H9 (cell line): ENCODE results near the gene USP9X. TPM values are rescaled to one million over a fixed set of nuclear protein-coding genes. Genes with fewer than 3 reads are reported as not detected.
A peak's percentile ranks its signal among the peaks of the same experiment; 100 is the strongest.

ENCODE experiments used
- DNase-seq: peaks from one replicate; pipeline ENCODE4 v3.0.0-alpha.2; 2017
- H2AFZ ChIP-seq: one replicate; pipeline ENCODE4 v1.6.1; 2013; ENCODE audit warnings: mild to moderate bottlenecking, low read length, control low read depth, moderate library complexity
- H2AK5ac ChIP-seq: 2 replicates; pipeline ENCODE4 v1.6.1; 2013; ENCODE audit warnings: low read length, control low read depth, mixed read lengths; ENCODE audit not compliant: insufficient read length
- H2BK120ac ChIP-seq: one replicate; pipeline ENCODE4 v1.6.1; 2013; ENCODE audit warnings: low read depth, mild to moderate bottlenecking, low read length, control low read depth, inconsistent platforms; ENCODE audit not compliant: poor library complexity, severe bottlenecking
- H2BK12ac ChIP-seq: 2 replicates; pipeline ENCODE4 v1.6.1; 2013; ENCODE audit warnings: low read length, control low read depth, mixed read lengths, low read depth; ENCODE audit not compliant: insufficient read length
- H2BK15ac ChIP-seq: 2 replicates; pipeline ENCODE4 v1.6.1; 2013; ENCODE audit warnings: low read depth, low read length, control low read depth
- H2BK20ac ChIP-seq: one replicate; pipeline ENCODE4 v1.6.1; 2013; ENCODE audit warnings: low read depth, mild to moderate bottlenecking, low read length, control low read depth, inconsistent platforms; ENCODE audit not compliant: poor library complexity, severe bottlenecking
- H2BK5ac ChIP-seq: 2 replicates; pipeline ENCODE4 v1.6.1; 2013; ENCODE audit warnings: low read length, control low read depth, mixed read lengths; ENCODE audit not compliant: insufficient read length
- H3K14ac ChIP-seq: 2 replicates; pipeline ENCODE4 v1.6.1; 2013; ENCODE audit warnings: low read length, control low read depth; ENCODE audit not compliant: insufficient read depth
- H3K18ac ChIP-seq: 2 replicates; pipeline ENCODE4 v1.6.1; 2013; ENCODE audit warnings: low read depth, mild to moderate bottlenecking, mixed read lengths, low read length, control low read depth; ENCODE audit not compliant: insufficient read length
- H3K23ac ChIP-seq: 2 replicates; pipeline ENCODE4 v1.6.1; 2013; ENCODE audit warnings: low read length, control low read depth, mixed read lengths, low read depth; ENCODE audit not compliant: insufficient read length
- H3K23me2 ChIP-seq: 2 replicates; pipeline ENCODE4 v1.6.1; 2013; ENCODE audit warnings: low read depth, mild to moderate bottlenecking, mixed read lengths, low read length, control low read depth; ENCODE audit not compliant: insufficient read length, poor library complexity, severe bottlenecking
- H3K27ac ChIP-seq: 2 replicates; pipeline ENCODE4 v1.5.1; 2013; ENCODE audit warnings: low read length, control low read depth, mixed read lengths, low read depth; ENCODE audit not compliant: insufficient read length
- H3K27me3 ChIP-seq: 2 replicates; pipeline ENCODE4 v1.6.1; 2013; ENCODE audit warnings: low read length, control low read depth, inconsistent platforms; ENCODE audit not compliant: insufficient read depth
- H3K4ac ChIP-seq: 2 replicates; pipeline ENCODE4 v1.6.1; 2013; ENCODE audit warnings: low read depth, mild to moderate bottlenecking, control low read depth, inconsistent platforms, low read length, moderate library complexity
- H3K4me1 ChIP-seq: 2 replicates; pipeline ENCODE4 v1.6.1; 2013; ENCODE audit warnings: low read length, control low read depth, inconsistent platforms; ENCODE audit not compliant: insufficient read depth
- H3K4me2 ChIP-seq: 2 replicates; pipeline ENCODE4 v1.6.1; 2013; ENCODE audit warnings: low read length, control low read depth, mixed read lengths; ENCODE audit not compliant: insufficient read length, insufficient read depth
- H3K56ac ChIP-seq: 2 replicates; pipeline ENCODE4 v1.6.1; 2013; ENCODE audit warnings: low read depth, mild to moderate bottlenecking, mixed read lengths, low read length, control low read depth; ENCODE audit not compliant: insufficient read length
- H3K79me1 ChIP-seq: 2 replicates; pipeline ENCODE4 v1.6.1; 2013; ENCODE audit warnings: low read depth, mild to moderate bottlenecking, moderate library complexity, low read length, control low read depth, inconsistent platforms; ENCODE audit not compliant: insufficient read depth, poor library complexity, severe bottlenecking
- H3K79me2 ChIP-seq: 2 replicates; pipeline ENCODE4 v1.6.1; 2013; ENCODE audit warnings: low read length, control low read depth, inconsistent platforms; ENCODE audit not compliant: insufficient read depth
- H3K9ac ChIP-seq: 2 replicates; pipeline ENCODE4 v1.6.1; 2013; ENCODE audit warnings: low read length, control low read depth, mixed read lengths; ENCODE audit not compliant: insufficient read length; ENCODE audit errors: extremely low read depth
- H3K9me3 ChIP-seq: one replicate; pipeline ENCODE4 v1.6.1; 2013; ENCODE audit warnings: low read depth, low read length, inconsistent platforms; ENCODE audit not compliant: control insufficient read depth
- H3T11ph ChIP-seq: one replicate; pipeline ENCODE4 v1.6.1; 2013; ENCODE audit warnings: mild to moderate bottlenecking, low read length, control low read depth, inconsistent platforms
- H4K20me1 ChIP-seq: one replicate; pipeline ENCODE4 v1.6.1; 2013; ENCODE audit not compliant: control insufficient read depth, insufficient read length, insufficient read depth
- H4K5ac ChIP-seq: 2 replicates; pipeline ENCODE4 v1.6.1; 2013; ENCODE audit warnings: low read depth, mild to moderate bottlenecking, mixed read lengths, low read length, control low read depth; ENCODE audit not compliant: insufficient read length
- H4K8ac ChIP-seq: replicated peaks from 2 replicates; pipeline ENCODE4 v1.6.1; 2013; ENCODE audit warnings: low read length, control low read depth, mixed read lengths, low read depth; ENCODE audit not compliant: insufficient read length
- H4K91ac ChIP-seq: 2 replicates; pipeline ENCODE4 v1.6.1; 2013; ENCODE audit warnings: low read depth, mild to moderate bottlenecking, moderate library complexity, mixed read lengths, low read length, control low read depth; ENCODE audit not compliant: insufficient read length
- H3K27ac Mint-ChIP-seq, 3 experiments: 2 replicates in 2 of 3; 3 replicates in 1 of 3; pipeline ENCODE4 v1.8.0; 2020 to 2021; ENCODE audit warnings: mixed read lengths in 3 of 3, mild to moderate bottlenecking in 1 of 3, moderate library complexity in 1 of 3
- H3K27me3 Mint-ChIP-seq: 2 replicates; pipeline ENCODE4 v1.8.0; 2021; ENCODE audit warnings: low read depth, mild to moderate bottlenecking, moderate library complexity, mixed read lengths
- H3K36me3 Mint-ChIP-seq, 3 experiments: 2 replicates in 2 of 3; 3 replicates in 1 of 3; pipeline ENCODE4 v1.8.0; 2020 to 2021; ENCODE audit warnings: low read depth in 3 of 3, mixed read lengths in 3 of 3; ENCODE audit not compliant: insufficient read depth in 1 of 3
- H3K4me1 Mint-ChIP-seq, 2 experiments: 2 replicates each; pipeline ENCODE4 v1.8.0; 2020; ENCODE audit warnings: mixed read lengths in 2 of 2
- H3K4me3 Mint-ChIP-seq, 2 experiments: 2 replicates in 1 of 2; 3 replicates in 1 of 2; pipeline ENCODE4 v1.8.0; 2020 to 2021; ENCODE audit warnings: mild to moderate bottlenecking in 2 of 2, mixed read lengths in 2 of 2, moderate library complexity in 1 of 2
- H3K9me3 Mint-ChIP-seq, 2 experiments: 2 replicates in 1 of 2; 3 replicates in 1 of 2; pipeline ENCODE4 v1.8.0; 2020; ENCODE audit warnings: mild to moderate bottlenecking in 2 of 2, mixed read lengths in 2 of 2, moderate library complexity in 1 of 2
- CTCF ChIP-seq: fragments of 200-600 bp; sonication (generic); conservative IDR thresholded peaks from 3 replicates; pipeline ENCODE4 v1.8.0; 2021; ENCODE audit warnings: antibody characterized with exemption, mild to moderate bottlenecking
- WGBS: extraction: QIAGEN DNeasy Blood & Tissue Kit; methylation state at CpG from one replicate; pipeline ENCODE4 v1.1.7; 2013; ENCODE audit warnings: missing lambda C conversion rate, low lambda C conversion rate, mixed read lengths; ENCODE audit not compliant: insufficient read length; ENCODE audit errors: extremely low coverage; 5-methylcytosine and 5-hydroxymethylcytosine counted together
- total RNA-seq: library from RNA; stranded (reverse); gene quantifications from 2 replicates; pipeline ENCODE4 v1.2.1, GENCODE V29; 2021

USP9X gene
- total RNA-seq, 1 experiment from 2014 or later = 284 TPM

DNA sequence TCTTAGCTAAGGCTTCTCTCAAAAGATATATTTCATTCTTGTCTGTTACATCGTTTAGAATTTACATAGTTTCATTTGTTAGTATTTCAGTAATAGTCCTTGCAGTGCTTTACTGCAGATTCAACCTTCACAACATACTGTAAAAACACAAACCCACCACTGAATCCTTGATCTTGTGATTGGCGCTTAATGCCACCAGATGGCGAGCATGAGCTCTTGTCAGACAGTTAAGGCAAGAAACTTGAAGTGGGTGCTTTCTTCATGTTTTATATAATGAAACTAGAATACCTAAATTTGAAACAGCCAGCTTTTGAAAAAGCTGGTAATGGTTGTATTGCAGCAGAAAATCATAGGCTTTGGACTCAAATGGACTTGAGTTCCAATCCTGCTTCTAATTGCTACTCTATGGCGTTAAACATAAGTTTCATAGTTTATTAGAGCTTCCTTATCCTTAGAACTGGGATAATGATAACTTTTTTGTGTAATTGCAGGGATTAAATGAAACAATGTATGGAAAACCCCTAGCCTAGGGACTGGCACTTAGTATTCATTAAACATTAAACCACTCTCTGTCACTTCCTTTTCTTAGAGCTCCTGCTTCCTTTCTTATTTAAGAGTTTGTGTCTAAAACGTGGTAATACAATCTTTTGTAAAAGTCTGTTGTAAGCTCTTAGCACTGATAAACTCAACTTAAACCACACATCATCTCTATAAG is 95.1 kb downstream of the USP9X start:
- Mint-ChIP-seq H3K9me3 (peaks cover 48 to 61% of the 10 kb centered on the region in 2 experiments), H3K4me1 (peaks cover 11 to 38% of the 10 kb centered on the region in 2 experiments)

More for the DNA sequence above, 95.1 kb downstream of the USP9X start:
- H3K23ac ChIP-seq = no peak overlapping the region
- H4K91ac ChIP-seq = no peak overlapping the region
- no peak overlapping the region for H3K9ac ChIP-seq
- H2BK120ac ChIP-seq = no peak overlapping the region
- H2AK5ac ChIP-seq = no peak overlapping the region
- H3K4me3 Mint-ChIP-seq = no peak overlapping the region
- H3K18ac ChIP-seq = no peak overlapping the region
- H3K79me2 ChIP-seq = no peaks in the 10 kb centered on the region
- H3T11ph ChIP-seq = no peak overlapping the region
- H4K5ac ChIP-seq = no peak overlapping the region
- H3K4me2 ChIP-seq = no peak overlapping the region
- WGBS = no CpG with 5 or more reads among the region's 5 CpGs
- H2BK15ac ChIP-seq = no peak overlapping the region
- H2AFZ ChIP-seq = no peak overlapping the region
- H3K27ac ChIP-seq = no peak overlapping the region
- H3K23me2 ChIP-seq = no peaks in the 10 kb centered on the region
- H2BK20ac ChIP-seq = no peak overlapping the region
- H4K20me1 ChIP-seq = no peaks in the 10 kb centered on the region
- no peak overlapping the region for H3K56ac ChIP-seq
- no peak overlapping the region for H3K14ac ChIP-seq
- H3K4ac ChIP-seq = no peak overlapping the region
- peak; percentile 58 for DNase-seq
- H3K4me1 ChIP-seq = no peaks in the 10 kb centered on the region; the same call in 1 of the 2 replicates
- H4K8ac ChIP-seq = no peak overlapping the region
- peak; percentile 74 for TF ChIP-seq CTCF
- H2BK5ac ChIP-seq = no peak overlapping the region
- H3K9me3 ChIP-seq = no peaks in the 10 kb centered on the region
- H3K27me3 ChIP-seq = no peaks in the 10 kb centered on the region
- no peaks in the 10 kb centered on the region for H3K27me3 Mint-ChIP-seq
- H3K79me1 ChIP-seq = peaks cover 7% of the 10 kb centered on the region
- H3K27ac Mint-ChIP-seq = peak overlapping the region in 1 of 3 experiments; percentile 62; a peak in 2 of 7 replicates
- no peak overlapping the region for H2BK12ac ChIP-seq
- H3K36me3 Mint-ChIP-seq = peaks cover 26 to 73% (median 71%) of the 10 kb centered on the region in 3 experiments
